ENCODE measurements around the gene CYP2R1.
"Not testable (repeated sequence)": the region's sequence is repeated elsewhere in the genome, so short reads cannot be mapped to it uniquely, and the experiment has no call there.

DNA sequence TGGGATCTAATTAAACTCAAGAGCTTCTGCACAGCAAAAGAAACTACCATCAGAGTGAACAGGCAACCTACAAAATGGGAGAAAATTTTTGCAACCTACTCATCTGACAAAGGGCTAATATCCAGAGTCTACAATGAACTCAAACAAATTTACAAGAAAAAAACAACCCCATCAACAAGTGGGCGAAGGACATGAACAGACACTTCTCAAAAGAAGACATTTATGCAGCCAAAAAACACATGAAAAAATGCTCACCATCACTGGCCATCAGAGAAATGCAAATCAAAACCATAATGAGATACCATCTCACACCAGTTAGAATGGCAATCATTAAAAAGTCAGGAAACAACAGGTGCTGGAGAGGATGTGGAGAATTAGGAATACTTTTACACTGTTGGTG is 8.3 kb downstream of the CYP2R1 start:
- TF ChIP-seq, protein P1, sequence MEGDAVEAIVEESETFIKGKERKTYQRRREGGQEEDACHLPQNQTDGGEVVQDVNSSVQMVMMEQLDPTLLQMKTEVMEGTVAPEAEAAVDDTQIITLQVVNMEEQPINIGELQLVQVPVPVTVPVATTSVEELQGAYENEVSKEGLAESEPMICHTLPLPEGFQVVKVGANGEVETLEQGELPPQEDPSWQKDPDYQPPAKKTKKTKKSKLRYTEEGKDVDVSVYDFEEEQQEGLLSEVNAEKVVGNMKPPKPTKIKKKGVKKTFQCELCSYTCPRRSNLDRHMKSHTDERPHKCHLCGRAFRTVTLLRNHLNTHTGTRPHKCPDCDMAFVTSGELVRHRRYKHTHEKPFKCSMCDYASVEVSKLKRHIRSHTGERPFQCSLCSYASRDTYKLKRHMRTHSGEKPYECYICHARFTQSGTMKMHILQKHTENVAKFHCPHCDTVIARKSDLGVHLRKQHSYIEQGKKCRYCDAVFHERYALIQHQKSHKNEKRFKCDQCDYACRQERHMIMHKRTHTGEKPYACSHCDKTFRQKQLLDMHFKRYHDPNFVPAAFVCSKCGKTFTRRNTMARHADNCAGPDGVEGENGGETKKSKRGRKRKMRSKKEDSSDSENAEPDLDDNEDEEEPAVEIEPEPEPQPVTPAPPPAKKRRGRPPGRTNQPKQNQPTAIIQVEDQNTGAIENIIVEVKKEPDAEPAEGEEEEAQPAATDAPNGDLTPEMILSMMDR (IDR thresholded peaks at IDR 0.05): not testable (repeated sequence)
- not testable (repeated sequence) for TF ChIP-seq POLR2A (IDR thresholded peaks at IDR 0.05)
